A549 (cell line): ENCODE measurements around the gene SH3PXD2B.

Experiments
- BHLHE40 ChIP-seq: IDR thresholded peaks from 2 replicates; pipeline ENCODE4 v1.6.1; 2012; ENCODE audit warnings: low read depth, low read length, inconsistent platforms
- CHD4 ChIP-seq: fragments of 200-600 bp; sonication (generic); IDR thresholded peaks from 2 replicates; pipeline ENCODE4 v1.6.1; 2016; ENCODE audit warnings: antibody characterized with exemption, mild to moderate bottlenecking, borderline replicate concordance
- EP300 ChIP-seq, 2 experiments: fragments of >200 bp; sonication (Bioruptor Twin); formaldehyde crosslinking; IDR thresholded peaks; 2 replicates in 1 of 2; 3 replicates in 1 of 2; pipeline ENCODE4 v1.6.1; 2016 to 2017
- ESRRA ChIP-seq: fragments of 150-350 bp; IDR thresholded peaks from 2 replicates; pipeline ENCODE4 v1.6.1; 2014; ENCODE audit warnings: mild to moderate bottlenecking, low read length, borderline replicate concordance
- MAZ ChIP-seq: fragments of 150-350 bp; IDR thresholded peaks from 2 replicates; pipeline ENCODE4 v1.6.1; 2014; ENCODE audit warnings: antibody characterized with exemption, low read depth, low read length, borderline replicate concordance
- NR3C1 ChIP-seq: fragments of >200 bp; sonication (Bioruptor Twin); formaldehyde crosslinking; IDR thresholded peaks from 3 replicates; pipeline ENCODE4 v1.6.1; 2017
- POLR2A ChIP-seq: IDR thresholded peaks from 2 replicates; pipeline ENCODE4 v1.6.1; 2012; ENCODE audit warnings: mild to moderate bottlenecking, low read length
- RAD21 ChIP-seq, 2 experiments: fragments of >200 bp in 1 of 2; sonication (Bioruptor Twin) in 1 of 2; formaldehyde crosslinking in 1 of 2; IDR thresholded peaks in 1 of 2; conservative IDR thresholded peaks in 1 of 2; 2 replicates in 1 of 2; 3 replicates in 1 of 2; pipeline ENCODE4 v1.6.1; 2012 to 2018; ENCODE audit warnings: inconsistent platforms in 1 of 2
- RARB ChIP-seq: fragments of 250-450 bp; sonication (Bioruptor Pico); IDR thresholded peaks from 2 replicates; pipeline ENCODE4 v1.8.0; 2021; ENCODE audit warnings: mild to moderate bottlenecking, moderate library complexity
- RCOR1 ChIP-seq: fragments of 150-350 bp; IDR thresholded peaks from 2 replicates; pipeline ENCODE4 v1.6.1; 2014; ENCODE audit warnings: antibody characterized with exemption, low read length, low read depth
- SMC3 ChIP-seq: fragments of >200 bp; sonication (Bioruptor Twin); formaldehyde crosslinking; IDR thresholded peaks from 3 replicates; pipeline ENCODE4 v1.6.1; 2018; ENCODE audit warnings: inconsistent platforms
- TF ChIP-seq, protein P1 (sequence below): fragments of >200 bp; sonication (Bioruptor Twin); formaldehyde crosslinking; IDR thresholded peaks from 3 replicates; pipeline ENCODE4 v1.5.1; 2016
- TF ChIP-seq, protein P2 (sequence below): fragments of 200-600 bp; sonication (generic); IDR thresholded peaks from 2 replicates; pipeline ENCODE4 v1.6.1; 2016; ENCODE audit warnings: antibody characterized with exemption, mild to moderate bottlenecking, moderate library complexity
- TF ChIP-seq, protein P3 (sequence below): IDR thresholded peaks from 2 replicates; pipeline ENCODE4 v1.6.1; 2012

DNA sequence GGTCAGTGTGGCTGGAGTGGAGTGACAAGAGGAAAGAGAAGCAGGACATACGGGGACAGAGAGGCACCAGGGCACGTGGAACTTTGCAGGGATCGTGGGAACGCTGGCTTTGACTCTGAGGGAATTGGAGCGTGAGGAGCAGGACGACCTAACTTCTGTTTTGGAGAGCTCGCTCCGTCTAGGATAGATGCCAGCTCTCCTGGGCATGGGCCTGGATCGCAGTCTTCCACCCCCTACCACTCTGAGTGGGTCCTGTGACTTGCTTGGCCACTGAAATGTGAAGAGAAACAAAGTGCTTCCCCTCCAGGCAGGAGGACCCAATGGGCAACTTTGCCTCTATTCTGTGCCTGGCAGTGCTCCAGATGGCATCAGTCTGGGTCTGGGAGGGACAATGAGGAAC lies 8.7 kb upstream of the SH3PXD2B start:
- TF ChIP-seq RCOR1, result no peak
- no peak for TF ChIP-seq EP300 (IDR thresholded peaks at IDR 0.05)
- TF ChIP-seq, protein P1, sequence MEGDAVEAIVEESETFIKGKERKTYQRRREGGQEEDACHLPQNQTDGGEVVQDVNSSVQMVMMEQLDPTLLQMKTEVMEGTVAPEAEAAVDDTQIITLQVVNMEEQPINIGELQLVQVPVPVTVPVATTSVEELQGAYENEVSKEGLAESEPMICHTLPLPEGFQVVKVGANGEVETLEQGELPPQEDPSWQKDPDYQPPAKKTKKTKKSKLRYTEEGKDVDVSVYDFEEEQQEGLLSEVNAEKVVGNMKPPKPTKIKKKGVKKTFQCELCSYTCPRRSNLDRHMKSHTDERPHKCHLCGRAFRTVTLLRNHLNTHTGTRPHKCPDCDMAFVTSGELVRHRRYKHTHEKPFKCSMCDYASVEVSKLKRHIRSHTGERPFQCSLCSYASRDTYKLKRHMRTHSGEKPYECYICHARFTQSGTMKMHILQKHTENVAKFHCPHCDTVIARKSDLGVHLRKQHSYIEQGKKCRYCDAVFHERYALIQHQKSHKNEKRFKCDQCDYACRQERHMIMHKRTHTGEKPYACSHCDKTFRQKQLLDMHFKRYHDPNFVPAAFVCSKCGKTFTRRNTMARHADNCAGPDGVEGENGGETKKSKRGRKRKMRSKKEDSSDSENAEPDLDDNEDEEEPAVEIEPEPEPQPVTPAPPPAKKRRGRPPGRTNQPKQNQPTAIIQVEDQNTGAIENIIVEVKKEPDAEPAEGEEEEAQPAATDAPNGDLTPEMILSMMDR, result no peak
- TF ChIP-seq, protein P2, sequence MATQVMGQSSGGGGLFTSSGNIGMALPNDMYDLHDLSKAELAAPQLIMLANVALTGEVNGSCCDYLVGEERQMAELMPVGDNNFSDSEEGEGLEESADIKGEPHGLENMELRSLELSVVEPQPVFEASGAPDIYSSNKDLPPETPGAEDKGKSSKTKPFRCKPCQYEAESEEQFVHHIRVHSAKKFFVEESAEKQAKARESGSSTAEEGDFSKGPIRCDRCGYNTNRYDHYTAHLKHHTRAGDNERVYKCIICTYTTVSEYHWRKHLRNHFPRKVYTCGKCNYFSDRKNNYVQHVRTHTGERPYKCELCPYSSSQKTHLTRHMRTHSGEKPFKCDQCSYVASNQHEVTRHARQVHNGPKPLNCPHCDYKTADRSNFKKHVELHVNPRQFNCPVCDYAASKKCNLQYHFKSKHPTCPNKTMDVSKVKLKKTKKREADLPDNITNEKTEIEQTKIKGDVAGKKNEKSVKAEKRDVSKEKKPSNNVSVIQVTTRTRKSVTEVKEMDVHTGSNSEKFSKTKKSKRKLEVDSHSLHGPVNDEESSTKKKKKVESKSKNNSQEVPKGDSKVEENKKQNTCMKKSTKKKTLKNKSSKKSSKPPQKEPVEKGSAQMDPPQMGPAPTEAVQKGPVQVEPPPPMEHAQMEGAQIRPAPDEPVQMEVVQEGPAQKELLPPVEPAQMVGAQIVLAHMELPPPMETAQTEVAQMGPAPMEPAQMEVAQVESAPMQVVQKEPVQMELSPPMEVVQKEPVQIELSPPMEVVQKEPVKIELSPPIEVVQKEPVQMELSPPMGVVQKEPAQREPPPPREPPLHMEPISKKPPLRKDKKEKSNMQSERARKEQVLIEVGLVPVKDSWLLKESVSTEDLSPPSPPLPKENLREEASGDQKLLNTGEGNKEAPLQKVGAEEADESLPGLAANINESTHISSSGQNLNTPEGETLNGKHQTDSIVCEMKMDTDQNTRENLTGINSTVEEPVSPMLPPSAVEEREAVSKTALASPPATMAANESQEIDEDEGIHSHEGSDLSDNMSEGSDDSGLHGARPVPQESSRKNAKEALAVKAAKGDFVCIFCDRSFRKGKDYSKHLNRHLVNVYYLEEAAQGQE, result no peak
- no peak for TF ChIP-seq RAD21 (conservative IDR thresholded peaks at IDR 0.05 in 1 of 2, IDR thresholded peaks at IDR 0.05 in 1 of 2)
- no peak for TF ChIP-seq RARB (CRISPR knock-in tag)
- no peak for TF ChIP-seq BHLHE40
- no peak for TF ChIP-seq NR3C1
- no peak for TF ChIP-seq CHD4
- no peak for TF ChIP-seq MAZ
- no peak for TF ChIP-seq POLR2A
- TF ChIP-seq, protein P3, sequence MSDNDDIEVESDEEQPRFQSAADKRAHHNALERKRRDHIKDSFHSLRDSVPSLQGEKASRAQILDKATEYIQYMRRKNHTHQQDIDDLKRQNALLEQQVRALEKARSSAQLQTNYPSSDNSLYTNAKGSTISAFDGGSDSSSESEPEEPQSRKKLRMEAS, result no peak
- no peak for TF ChIP-seq SMC3
- TF ChIP-seq ESRRA, result no peak
